ENCODE measurements around the gene UBE2B. TPM values are rescaled to one million over a fixed set of nuclear protein-coding genes. Genes with fewer than 3 reads are reported as not detected.

Gene UBE2B
- total and polyA plus RNA-seq, 10 of the 15 experiments (the other 5 are each of a cell fraction or from before 2014, with no cell fraction given) = 10.8 to 179 (median 61.3) TPM

DNA sequence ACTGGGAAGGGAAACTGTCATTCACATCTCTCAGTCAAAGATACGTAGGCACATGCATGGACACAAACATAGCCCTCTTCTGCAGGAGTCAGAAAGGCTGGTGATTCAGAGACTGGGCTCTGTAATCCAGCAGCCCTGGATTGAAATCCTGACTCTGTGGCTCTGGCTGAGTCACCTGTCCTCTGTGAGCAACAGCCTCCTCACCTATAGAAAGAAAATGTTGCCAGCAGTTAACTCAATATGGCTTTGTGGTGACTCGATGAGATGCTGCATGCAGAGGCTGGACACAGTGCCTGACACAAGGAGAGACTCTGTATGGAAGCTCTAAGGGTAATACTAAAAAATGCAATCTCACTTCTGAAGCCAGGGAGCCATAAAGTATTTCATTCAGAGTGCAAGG, 64.2 kb downstream of the UBE2B start:
- ChIA-PET SMC1A (ENCODE audit: uncharacterized antibody, unreplicated experiment) (interaction anchor here (0.6 to 2.2 kb wide), 6 partner anchors 8 to 175 kb away, joined by 3 to 18 read pairs (median 4); partner anchors contain the start of gene CDKN2AIPNL), CTCF (interaction anchor here (0.6 to 1.7 kb wide), 5 partner anchors 8 to 263 kb away, joined by 3 to 7 read pairs (median 4); no protein-coding TSS in a partner anchor), RAD21 (ENCODE audit: unreplicated experiment) (interaction anchor here (1.3 to 2.1 kb wide), 4 partner anchors 12 to 110 kb away, joined by 4 to 17 read pairs (median 10); partner anchors contain the start of gene CDKN2AIPNL), POLR2A (interaction anchor here (1.4 to 1.6 kb wide), 2 partner anchors 21 to 87 kb away, joined by 4 to 16 read pairs; no protein-coding TSS in a partner anchor)
- Histone ChIP-seq H4K20me1 (ENCODE audit: control insufficient read depth, insufficient read depth) (no peaks in the 10 kb centered on the region), H3K27ac (ENCODE audit: control insufficient read depth, insufficient read depth) (no peak overlapping the region), H3K4me2 (ENCODE audit: control insufficient read depth, insufficient read depth) (no peak overlapping the region), H3K9ac (ENCODE audit: control insufficient read depth, insufficient read depth, low read length) (no peak overlapping the region), H3K4me1 (ENCODE audit: control insufficient read depth, insufficient read depth, low read length) (peaks cover 18% of the 10 kb centered on the region), H3K4me3 (no peak overlapping the region), H3K9me3 (replicated peaks; ENCODE audit: control insufficient read depth, insufficient read depth, low read length) (no peaks in the 10 kb centered on the region), H3K27me3 (replicated peaks in 1 of 2; ENCODE audit: control insufficient read depth in 2 of 2, insufficient read depth in 2 of 2, low read length in 1 of 2) (no peaks in the 10 kb centered on the region), H3K79me2 (ENCODE audit: control insufficient read depth, insufficient read depth, low read length) (no peaks in the 10 kb centered on the region), H3K36me3 (ENCODE audit: control insufficient read depth in 2 of 2, insufficient read depth in 2 of 2, low read length in 1 of 2) (no peaks in the 10 kb centered on the region), H2AFZ (ENCODE audit: control insufficient read depth, low read depth, low read length) (no peak overlapping the region)
- DNase-seq (ENCODE audit: low read depth, low spot score) (no peak), FAIRE-seq (no peak), ATAC-seq (no peak)
- intact Hi-C loops (cut with micrococcal nuclease; ENCODE audit: unreplicated experiment) (no loop called here), in situ Hi-C loops (cut with MboI) (no loop called here)
- no TSS peak for BruUV-seq (replicated peaks)
- TF ChIP-seq SRF (IDR thresholded peaks at IDR 0.05; ENCODE audit: low read depth in 2 of 2, low read length in 2 of 2) = no peak
- no peak for TF ChIP-seq GATAD2B (conservative IDR thresholded peaks at IDR 0.05; ENCODE audit: low read depth)
- TF ChIP-seq HDGF (IDR thresholded peaks at IDR 0.05) = no peak
- TF ChIP-seq, protein P1, sequence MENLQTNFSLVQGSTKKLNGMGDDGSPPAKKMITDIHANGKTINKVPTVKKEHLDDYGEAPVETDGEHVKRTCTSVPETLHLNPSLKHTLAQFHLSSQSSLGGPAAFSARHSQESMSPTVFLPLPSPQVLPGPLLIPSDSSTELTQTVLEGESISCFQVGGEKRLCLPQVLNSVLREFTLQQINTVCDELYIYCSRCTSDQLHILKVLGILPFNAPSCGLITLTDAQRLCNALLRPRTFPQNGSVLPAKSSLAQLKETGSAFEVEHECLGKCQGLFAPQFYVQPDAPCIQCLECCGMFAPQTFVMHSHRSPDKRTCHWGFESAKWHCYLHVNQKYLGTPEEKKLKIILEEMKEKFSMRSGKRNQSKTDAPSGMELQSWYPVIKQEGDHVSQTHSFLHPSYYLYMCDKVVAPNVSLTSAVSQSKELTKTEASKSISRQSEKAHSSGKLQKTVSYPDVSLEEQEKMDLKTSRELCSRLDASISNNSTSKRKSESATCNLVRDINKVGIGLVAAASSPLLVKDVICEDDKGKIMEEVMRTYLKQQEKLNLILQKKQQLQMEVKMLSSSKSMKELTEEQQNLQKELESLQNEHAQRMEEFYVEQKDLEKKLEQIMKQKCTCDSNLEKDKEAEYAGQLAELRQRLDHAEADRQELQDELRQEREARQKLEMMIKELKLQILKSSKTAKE (IDR thresholded peaks at IDR 0.05; ENCODE audit: low read depth, poor library complexity, severe bottlenecking) = no peak
- 93% methylated on average over 2 of the region's 2 CpGs for WGBS (ENCODE audit: insufficient coverage, insufficient replicate concordance, low lambda C conversion rate, missing lambda C conversion rate)

Data from GM12878 (cell line).